Choroid plexus epithelial cell (primary cell): ENCODE data around the gene EHBP1.

ENCODE experiments used
- DNase-seq: peaks from one replicate; pipeline ENCODE4 v3.0.0-alpha.2; 2010; ENCODE audit warnings: low read depth
- H3K4me3 ChIP-seq: 2 replicates; pipeline ENCODE4 v1.5.1; 2011; ENCODE audit warnings: low read depth, mild to moderate bottlenecking, control low read depth, low read length, moderate library complexity
- TF ChIP-seq, protein P1 (sequence below): conservative IDR thresholded peaks from 2 replicates; pipeline ENCODE4 v1.5.1; 2011; ENCODE audit warnings: low read depth, mild to moderate bottlenecking, control low read depth, inconsistent platforms, low read length, moderate library complexity

EHBP1 gene

DNA sequence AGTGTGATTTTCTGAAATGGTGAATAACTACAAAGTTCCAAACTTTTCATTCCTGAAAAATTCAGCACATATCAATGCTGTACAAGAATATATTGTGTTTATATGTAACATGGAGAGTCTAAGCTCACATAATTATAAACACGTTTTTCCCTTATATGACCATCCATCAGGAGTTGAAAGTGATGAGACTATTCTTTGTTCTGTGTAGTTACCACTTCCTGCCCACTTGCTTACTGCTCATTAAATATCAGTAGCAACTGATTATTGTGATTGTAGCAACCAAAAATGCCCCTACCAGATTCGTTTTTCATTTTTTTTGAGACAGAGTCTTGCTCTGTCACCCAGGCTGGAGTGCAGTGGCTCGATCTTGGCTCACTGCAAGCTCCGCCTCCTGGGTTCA is 375.9 kb downstream of the EHBP1 start:
- no peak for DNase-seq
- no peak overlapping the region for H3K4me3 ChIP-seq
- TF ChIP-seq, protein P1, sequence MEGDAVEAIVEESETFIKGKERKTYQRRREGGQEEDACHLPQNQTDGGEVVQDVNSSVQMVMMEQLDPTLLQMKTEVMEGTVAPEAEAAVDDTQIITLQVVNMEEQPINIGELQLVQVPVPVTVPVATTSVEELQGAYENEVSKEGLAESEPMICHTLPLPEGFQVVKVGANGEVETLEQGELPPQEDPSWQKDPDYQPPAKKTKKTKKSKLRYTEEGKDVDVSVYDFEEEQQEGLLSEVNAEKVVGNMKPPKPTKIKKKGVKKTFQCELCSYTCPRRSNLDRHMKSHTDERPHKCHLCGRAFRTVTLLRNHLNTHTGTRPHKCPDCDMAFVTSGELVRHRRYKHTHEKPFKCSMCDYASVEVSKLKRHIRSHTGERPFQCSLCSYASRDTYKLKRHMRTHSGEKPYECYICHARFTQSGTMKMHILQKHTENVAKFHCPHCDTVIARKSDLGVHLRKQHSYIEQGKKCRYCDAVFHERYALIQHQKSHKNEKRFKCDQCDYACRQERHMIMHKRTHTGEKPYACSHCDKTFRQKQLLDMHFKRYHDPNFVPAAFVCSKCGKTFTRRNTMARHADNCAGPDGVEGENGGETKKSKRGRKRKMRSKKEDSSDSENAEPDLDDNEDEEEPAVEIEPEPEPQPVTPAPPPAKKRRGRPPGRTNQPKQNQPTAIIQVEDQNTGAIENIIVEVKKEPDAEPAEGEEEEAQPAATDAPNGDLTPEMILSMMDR, result no peak

GRCh38 chr2:63086687-63087086 is 381.2 kb downstream of the EHBP1 start:
- DNase-seq, result no peak
- TF ChIP-seq, protein P1, result no peak
- H3K4me3 ChIP-seq, result no peak overlapping the region

DNA sequence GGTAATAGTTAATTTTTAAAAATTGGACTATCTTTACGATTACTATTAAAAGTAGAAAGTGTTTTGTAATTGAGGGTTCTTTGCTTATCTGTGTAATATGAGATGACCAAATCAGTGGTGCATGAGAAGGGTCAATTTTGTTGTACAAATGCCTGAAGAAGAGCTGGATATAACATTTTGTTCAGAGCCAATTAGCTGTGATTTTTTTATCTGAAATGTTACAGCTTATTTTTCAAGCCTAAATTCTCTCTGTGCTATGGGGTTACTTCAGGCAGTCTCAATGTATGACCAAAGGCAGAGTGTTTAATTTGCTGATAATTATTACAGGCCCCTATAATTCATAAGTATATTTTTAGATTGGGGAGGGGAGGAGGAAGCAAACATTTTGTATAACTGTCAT is 386.9 kb downstream of the EHBP1 start:
- TF ChIP-seq, protein P1, result no peak
- DNase-seq, result no peak
- H3K4me3 ChIP-seq, result no peak overlapping the region

DNA sequence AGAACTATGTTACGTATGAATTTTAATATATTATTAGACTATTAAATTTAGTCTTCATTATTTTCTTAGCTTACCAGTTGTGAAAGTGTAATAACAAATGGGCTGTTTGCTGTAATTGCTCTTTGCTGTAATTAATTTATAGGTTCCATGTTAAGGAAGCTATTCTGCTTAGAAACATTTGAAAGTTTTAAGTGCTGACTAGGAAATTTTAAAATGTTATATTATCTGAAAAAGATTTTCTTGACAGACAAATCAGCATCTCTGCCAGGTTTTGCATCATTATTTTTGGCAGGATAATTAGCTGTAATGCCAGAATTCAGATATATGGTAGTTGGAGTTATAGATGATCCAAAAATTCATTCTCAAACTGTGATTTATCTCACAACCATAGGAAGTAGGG is 387.3 kb downstream of the EHBP1 start:
- DNase-seq, result no peak
- no peak overlapping the region for H3K4me3 ChIP-seq
- TF ChIP-seq, protein P1, result no peak

GRCh38 chr2:63093502-63093901 is 388.0 kb downstream of the EHBP1 start:
- DNase-seq, result no peak
- no peak overlapping the region for H3K4me3 ChIP-seq
- TF ChIP-seq, protein P1, result no peak
